ENCODE data around the gene KAZN.

Gene KAZN

GRCh38 chr1:14909920-14910460 is 311.5 kb downstream of the KAZN start:
- H3K4me1 ChIP-seq (ENCODE audit: control insufficient read depth, insufficient read depth, low read length, unreplicated experiment): no peaks in the 10 kb centered on the region
- no peaks in the 10 kb centered on the region for H3K27me3 ChIP-seq (ENCODE audit: insufficient read depth, low read length)
- no peak overlapping the region for H3K4me3 ChIP-seq (ENCODE audit: low read depth, low read length)
- H3K27ac ChIP-seq (ENCODE audit: low read depth, low read length): no peak overlapping the region
- H3K36me3 ChIP-seq (ENCODE audit: insufficient read depth, low read length): no peaks in the 10 kb centered on the region
- H2AFZ ChIP-seq (ENCODE audit: low read length, unreplicated experiment): no peak overlapping the region
- H3K79me2 ChIP-seq (ENCODE audit: control insufficient read depth, insufficient read depth, low read length, unreplicated experiment): no peaks in the 10 kb centered on the region

GRCh38 chr1:14910984-14911721 is 312.7 kb downstream of the KAZN start:
- no peak overlapping the region for H3K4me3 ChIP-seq (ENCODE audit: low read depth, low read length)
- H3K79me2 ChIP-seq (ENCODE audit: control insufficient read depth, insufficient read depth, low read length, unreplicated experiment): no peaks in the 10 kb centered on the region
- no peak overlapping the region for H3K27ac ChIP-seq (ENCODE audit: low read depth, low read length)
- H3K36me3 ChIP-seq (ENCODE audit: insufficient read depth, low read length): no peaks in the 10 kb centered on the region
- H3K4me1 ChIP-seq (ENCODE audit: control insufficient read depth, insufficient read depth, low read length, unreplicated experiment): no peaks in the 10 kb centered on the region
- H3K27me3 ChIP-seq (ENCODE audit: insufficient read depth, low read length): no peaks in the 10 kb centered on the region
- H2AFZ ChIP-seq (ENCODE audit: low read length, unreplicated experiment): no peak overlapping the region

- Histone ChIP-seq H3K27me3 (ENCODE audit: insufficient read depth, low read length) (no peaks in the 10 kb centered on the region), H3K4me1 (ENCODE audit: control insufficient read depth, insufficient read depth, low read length, unreplicated experiment) (no peaks in the 10 kb centered on the region), H3K36me3 (ENCODE audit: insufficient read depth, low read length) (no peaks in the 10 kb centered on the region), H2AFZ (ENCODE audit: low read length, unreplicated experiment) (no peak overlapping the region), H3K79me2 (ENCODE audit: control insufficient read depth, insufficient read depth, low read length, unreplicated experiment) (no peaks in the 10 kb centered on the region), H3K4me3 (ENCODE audit: low read depth, low read length) (no peak overlapping the region), H3K27ac (ENCODE audit: low read depth, low read length) (no peak overlapping the region)
These were observed 314.5 kb downstream of the KAZN start for GRCh38 chr1:14912839-14913481.

- Histone ChIP-seq H3K79me2 (ENCODE audit: control insufficient read depth, insufficient read depth, low read length, unreplicated experiment) (no peaks in the 10 kb centered on the region), H2AFZ (ENCODE audit: low read length, unreplicated experiment) (no peak overlapping the region), H3K36me3 (ENCODE audit: insufficient read depth, low read length) (no peaks in the 10 kb centered on the region), H3K4me1 (ENCODE audit: control insufficient read depth, insufficient read depth, low read length, unreplicated experiment) (no peaks in the 10 kb centered on the region), H3K4me3 (ENCODE audit: low read depth, low read length) (no peak overlapping the region), H3K27me3 (ENCODE audit: insufficient read depth, low read length) (no peaks in the 10 kb centered on the region), H3K27ac (ENCODE audit: low read depth, low read length) (no peak overlapping the region)
These were observed 315.1 kb downstream of the KAZN start for GRCh38 chr1:14913482-14914177.

- H3K27ac ChIP-seq (ENCODE audit: low read depth, low read length): no peak overlapping the region
- H3K79me2 ChIP-seq (ENCODE audit: control insufficient read depth, insufficient read depth, low read length, unreplicated experiment): no peaks in the 10 kb centered on the region
- no peak overlapping the region for H3K4me3 ChIP-seq (ENCODE audit: low read depth, low read length)
- H3K36me3 ChIP-seq (ENCODE audit: insufficient read depth, low read length): no peaks in the 10 kb centered on the region
- H3K27me3 ChIP-seq (ENCODE audit: insufficient read depth, low read length): no peaks in the 10 kb centered on the region
- no peaks in the 10 kb centered on the region for H3K4me1 ChIP-seq (ENCODE audit: control insufficient read depth, insufficient read depth, low read length, unreplicated experiment)
- H2AFZ ChIP-seq (ENCODE audit: low read length, unreplicated experiment): no peak overlapping the region
These were observed 316.0 kb downstream of the KAZN start for GRCh38 chr1:14914351-14914988.

GRCh38 chr1:14915356-14916054 is 317.0 kb downstream of the KAZN start:
- no peak overlapping the region for H2AFZ ChIP-seq (ENCODE audit: low read length, unreplicated experiment)
- H3K4me1 ChIP-seq (ENCODE audit: control insufficient read depth, insufficient read depth, low read length, unreplicated experiment): no peaks in the 10 kb centered on the region
- H3K36me3 ChIP-seq (ENCODE audit: insufficient read depth, low read length): no peaks in the 10 kb centered on the region
- H3K79me2 ChIP-seq (ENCODE audit: control insufficient read depth, insufficient read depth, low read length, unreplicated experiment): no peaks in the 10 kb centered on the region
- no peak overlapping the region for H3K4me3 ChIP-seq (ENCODE audit: low read depth, low read length)
- no peak overlapping the region for H3K27ac ChIP-seq (ENCODE audit: low read depth, low read length)
- H3K27me3 ChIP-seq (ENCODE audit: insufficient read depth, low read length): no peaks in the 10 kb centered on the region

GRCh38 chr1:14919289-14919688 is 320.8 kb downstream of the KAZN start:
- Histone ChIP-seq H3K4me3 (ENCODE audit: low read depth, low read length) (no peak overlapping the region), H3K27me3 (ENCODE audit: insufficient read depth, low read length) (no peaks in the 10 kb centered on the region), H3K36me3 (ENCODE audit: insufficient read depth, low read length) (no peaks in the 10 kb centered on the region), H3K4me1 (ENCODE audit: control insufficient read depth, insufficient read depth, low read length, unreplicated experiment) (no peaks in the 10 kb centered on the region), H2AFZ (ENCODE audit: low read length, unreplicated experiment) (no peak overlapping the region), H3K27ac (ENCODE audit: low read depth, low read length) (no peak overlapping the region), H3K79me2 (ENCODE audit: control insufficient read depth, insufficient read depth, low read length, unreplicated experiment) (no peaks in the 10 kb centered on the region)

- H3K4me1 ChIP-seq (ENCODE audit: control insufficient read depth, insufficient read depth, low read length, unreplicated experiment): no peaks in the 10 kb centered on the region
These were observed 321.3 kb downstream of the KAZN start for GRCh38 chr1:14919751-14920150.

GRCh38 chr1:14921057-14921456 is 322.6 kb downstream of the KAZN start:
- H3K27ac ChIP-seq (ENCODE audit: low read depth, low read length): no peak overlapping the region
- H2AFZ ChIP-seq (ENCODE audit: low read length, unreplicated experiment): no peak overlapping the region
- no peak overlapping the region for H3K4me3 ChIP-seq (ENCODE audit: low read depth, low read length)
- no peaks in the 10 kb centered on the region for H3K27me3 ChIP-seq (ENCODE audit: insufficient read depth, low read length)
- H3K4me1 ChIP-seq (ENCODE audit: control insufficient read depth, insufficient read depth, low read length, unreplicated experiment): peaks cover 4% of the 10 kb centered on the region
- H3K79me2 ChIP-seq (ENCODE audit: control insufficient read depth, insufficient read depth, low read length, unreplicated experiment): no peaks in the 10 kb centered on the region
- H3K36me3 ChIP-seq (ENCODE audit: insufficient read depth, low read length): no peaks in the 10 kb centered on the region

More at GRCh38 chr1:14919751-14920150, 321.3 kb downstream of the KAZN start:
- no peaks in the 10 kb centered on the region for H3K79me2 ChIP-seq (ENCODE audit: control insufficient read depth, insufficient read depth, low read length, unreplicated experiment)
- H2AFZ ChIP-seq (ENCODE audit: low read length, unreplicated experiment): no peak overlapping the region
- no peaks in the 10 kb centered on the region for H3K36me3 ChIP-seq (ENCODE audit: insufficient read depth, low read length)
- no peaks in the 10 kb centered on the region for H3K27me3 ChIP-seq (ENCODE audit: insufficient read depth, low read length)
- no peak overlapping the region for H3K4me3 ChIP-seq (ENCODE audit: low read depth, low read length)
- H3K27ac ChIP-seq (ENCODE audit: low read depth, low read length): no peak overlapping the region

Measured in ACC112 (cell line).